GM19467 (cell line): ENCODE data around the gene MIPOL1.
"Not testable (repeated sequence)": the region's sequence is repeated elsewhere in the genome, so short reads cannot be mapped to it uniquely, and the experiment has no call there.

Experiments
- ATAC-seq: cut with Tn5 transposase; IDR thresholded peaks from one replicate; pipeline ENCODE4 v1.9.1; 2021; ENCODE audit warnings: mild to moderate bottlenecking, moderate library complexity; ENCODE audit not compliant: unreplicated experiment

The MIPOL1 gene

GRCh38 chr14:37397157-37397940 lies 199.6 kb downstream of the MIPOL1 start:
- ATAC-seq = not testable (repeated sequence)

- ATAC-seq = no peak
Measured at GRCh38 chr14:37397941-37398215, 200.1 kb downstream of the MIPOL1 start.

GRCh38 chr14:37399517-37399916 lies 201.8 kb downstream of the MIPOL1 start:
- ATAC-seq = no peak

- no peak for ATAC-seq
Measured at GRCh38 chr14:37401093-37401492, 203.4 kb downstream of the MIPOL1 start.

GRCh38 chr14:37403626-37404025 lies 205.9 kb downstream of the MIPOL1 start:
- ATAC-seq = no peak

GRCh38 chr14:37406095-37406494 lies 208.4 kb downstream of the MIPOL1 start:
- no peak for ATAC-seq

- no peak for ATAC-seq
Measured at GRCh38 chr14:37411079-37411735, 213.5 kb downstream of the MIPOL1 start.

- ATAC-seq = no peak
Measured at GRCh38 chr14:37413050-37413449, 215.3 kb downstream of the MIPOL1 start.

- no peak for ATAC-seq
Measured at GRCh38 chr14:37413504-37414003, 215.8 kb downstream of the MIPOL1 start.

- no peak for ATAC-seq
Measured at GRCh38 chr14:37416264-37416663, 218.5 kb downstream of the MIPOL1 start.

- ATAC-seq = no peak
Measured at GRCh38 chr14:37417151-37417550, 219.4 kb downstream of the MIPOL1 start.

- ATAC-seq = no peak
Measured at GRCh38 chr14:37417833-37418232, 220.1 kb downstream of the MIPOL1 start.

- no peak for ATAC-seq
Measured at GRCh38 chr14:37420622-37421021, 222.9 kb downstream of the MIPOL1 start.

GRCh38 chr14:37422319-37422718 lies 224.6 kb downstream of the MIPOL1 start:
- no peak for ATAC-seq

- no peak for ATAC-seq
Measured at GRCh38 chr14:37422748-37423147, 225.0 kb downstream of the MIPOL1 start.

- no peak for ATAC-seq
Measured at GRCh38 chr14:37428954-37429353, 231.2 kb downstream of the MIPOL1 start.

- no peak for ATAC-seq
Measured at GRCh38 chr14:37429618-37430017, 231.9 kb downstream of the MIPOL1 start.

GRCh38 chr14:37434867-37435266 lies 237.1 kb downstream of the MIPOL1 start:
- no peak for ATAC-seq

- ATAC-seq = no peak
Measured at GRCh38 chr14:37436519-37436918, 238.8 kb downstream of the MIPOL1 start.

- no peak for ATAC-seq
Measured at GRCh38 chr14:37437490-37437889, 239.8 kb downstream of the MIPOL1 start.

- ATAC-seq = no peak
Measured at GRCh38 chr14:37438444-37438843, 240.7 kb downstream of the MIPOL1 start.

- ATAC-seq = no peak
Measured at GRCh38 chr14:37443461-37443860, 245.7 kb downstream of the MIPOL1 start.
